ENCODE data around the gene FBXL7.
"Not testable (repeated sequence)": the region's sequence is repeated elsewhere in the genome, so short reads cannot be mapped to it uniquely, and the experiment has no call there.

The FBXL7 gene

GRCh38 chr5:15803280-15803679 is 303.3 kb downstream of the FBXL7 start:
- DNase-seq (ENCODE audit: low read depth, low spot score) = no peak

- no peak for DNase-seq (ENCODE audit: low read depth, low spot score)
Measured at GRCh38 chr5:15806613-15807012, 306.6 kb downstream of the FBXL7 start.

- no peak for DNase-seq (ENCODE audit: low read depth, low spot score)
Measured at GRCh38 chr5:15807248-15807647, 307.3 kb downstream of the FBXL7 start.

- DNase-seq (ENCODE audit: low read depth, low spot score) = no peak
Measured at GRCh38 chr5:15807871-15808270, 307.9 kb downstream of the FBXL7 start.

GRCh38 chr5:15808577-15808976 is 308.6 kb downstream of the FBXL7 start:
- DNase-seq (ENCODE audit: low read depth, low spot score) = no peak

- DNase-seq (ENCODE audit: low read depth, low spot score) = no peak
Measured at GRCh38 chr5:15819617-15820016, 319.6 kb downstream of the FBXL7 start.

- no peak for DNase-seq (ENCODE audit: low read depth, low spot score)
Measured at GRCh38 chr5:15821506-15821905, 321.5 kb downstream of the FBXL7 start.

GRCh38 chr5:15823398-15823797 is 323.4 kb downstream of the FBXL7 start:
- no peak for DNase-seq (ENCODE audit: low read depth, low spot score)

GRCh38 chr5:15827741-15828140 is 327.8 kb downstream of the FBXL7 start:
- no peak for DNase-seq (ENCODE audit: low read depth, low spot score)

GRCh38 chr5:15831408-15831807 is 331.4 kb downstream of the FBXL7 start:
- DNase-seq (ENCODE audit: low read depth, low spot score) = no peak

GRCh38 chr5:15833365-15833764 is 333.4 kb downstream of the FBXL7 start:
- DNase-seq (ENCODE audit: low read depth, low spot score) = no peak

GRCh38 chr5:15834596-15835245 is 334.7 kb downstream of the FBXL7 start:
- no peak for DNase-seq (ENCODE audit: low read depth, low spot score)

GRCh38 chr5:15835514-15835913 is 335.5 kb downstream of the FBXL7 start:
- no peak for DNase-seq (ENCODE audit: low read depth, low spot score)

GRCh38 chr5:15837551-15838289 is 337.7 kb downstream of the FBXL7 start:
- DNase-seq (ENCODE audit: low read depth, low spot score) = no peak

GRCh38 chr5:15844253-15844652 is 344.3 kb downstream of the FBXL7 start:
- DNase-seq (ENCODE audit: low read depth, low spot score) = no peak

GRCh38 chr5:15844871-15845270 is 344.9 kb downstream of the FBXL7 start:
- no peak for DNase-seq (ENCODE audit: low read depth, low spot score)

- no peak for DNase-seq (ENCODE audit: low read depth, low spot score)
Measured at GRCh38 chr5:15850536-15850935, 350.6 kb downstream of the FBXL7 start.

- DNase-seq (ENCODE audit: low read depth, low spot score) = no peak
Measured at GRCh38 chr5:15850939-15851341, 351.0 kb downstream of the FBXL7 start.

GRCh38 chr5:15852217-15852616 is 352.2 kb downstream of the FBXL7 start:
- DNase-seq (ENCODE audit: low read depth, low spot score) = no peak

- no peak for DNase-seq (ENCODE audit: low read depth, low spot score)
Measured at GRCh38 chr5:15852949-15853348, 353.0 kb downstream of the FBXL7 start.

GRCh38 chr5:15858326-15858725 is 358.3 kb downstream of the FBXL7 start:
- DNase-seq (ENCODE audit: low read depth, low spot score) = no peak

- DNase-seq (ENCODE audit: low read depth, low spot score) = no peak
Measured at GRCh38 chr5:15864536-15865215, 364.7 kb downstream of the FBXL7 start.

- not testable (repeated sequence) for DNase-seq (ENCODE audit: low read depth, low spot score)
Measured at GRCh38 chr5:15872259-15872658, 372.3 kb downstream of the FBXL7 start.
